ENCODE results near the gene FAM204A. TPM values are rescaled to one million over a fixed set of nuclear protein-coding genes. Genes with fewer than 3 reads are reported as not detected.

The FAM204A gene
- 27.3 and 34.2 TPM in 2 replicates for total RNA-seq (2014; rRNA removed)
- percentile 77 among the genes with signal in this experiment for Bru-seq, nascent RNA
- percentile 70 among the genes with signal in this experiment for BruChase-seq, experiment 1, labeled RNA remaining after a 6-hour chase
- percentile 78 among the genes with signal in this experiment for BruChase-seq, experiment 2, labeled RNA remaining after a 2-hour chase
- long read RNA-seq, full-length matches to known transcripts = 24 of 45 reads
- long read RNA-seq, partial matches to known transcripts = 9 of 45 reads
- long read RNA-seq, other reads (novel, unspliced or antisense) = 12 of 45 reads

- Histone ChIP-seq H3K9ac (ENCODE audit: low read length) (peak within 1 kb of the TSS; percentile 86), H3K27me3 (ENCODE audit: low read length) (0 out of 2 replicates have a peak, but pooled peaks cover 3% of the 10 kb centered on the region), H2AFZ (ENCODE audit: low read length) (peak within 1 kb of the TSS; percentile 92), H3F3A (ENCODE audit: low read length, unreplicated experiment) (no peaks in the 10 kb centered on the region), H3K4me2 (ENCODE audit: low read length) (peak within 1 kb of the TSS; percentile 85), H3K9me2 (replicated peaks; ENCODE audit: low read length) (no peaks in the 10 kb centered on the region), H3K36me3 (ENCODE audit: low read depth, low read length) (no peaks in the 10 kb centered on the region), H3K9me3 (ENCODE audit: low read length) (no peaks in the 10 kb centered on the region), H3K79me2 (ENCODE audit: low read length) (peaks cover 41% of the 10 kb centered on the region), H3K4me1 (ENCODE audit: insufficient read depth, low read length) (peaks cover 16% of the 10 kb centered on the region; the same call in 1 of the 2 replicates), H3K27ac (ENCODE audit: low read length) (no peak within 1 kb of the TSS), H3K4me3 (ENCODE audit: low read length) (peak within 1 kb of the TSS; percentile 86), H4K20me1 (ENCODE audit: low read length) (no peaks in the 10 kb centered on the region)
- POLR2A ChIA-PET (ENCODE audit: unreplicated experiment) = no interaction called here
- no peak for TF ChIP-seq EZH2 (IDR thresholded peaks at IDR 0.05; ENCODE audit: low read length, unreplicated experiment)
- TF ChIP-seq EZH2phosphoT487 (IDR thresholded peaks at IDR 0.05; ENCODE audit: borderline replicate concordance, low read length) = no peak
- no peak for TF ChIP-seq CTCF (conservative IDR thresholded peaks at IDR 0.05; ENCODE audit: low read depth, low read length)
- CTCF ChIA-PET = no interaction called here
- intact Hi-C loops (cut with micrococcal nuclease) = loop anchor here (5.0 kb wide), 2 partner anchors 40 to 885 kb away; no protein-coding TSS in a partner anchor
- BruUV-seq (replicated peaks) = no TSS peak
- DNase-seq (peak; percentile 88), ATAC-seq (peak; percentile 98)
Observed at GRCh38 chr10:118341791-118342637, at the start of gene FAM204A. TSS of gene FAM204A (minus strand) at chr10:118342324. CDS start at chr10:118336415, 5,909 bp downstream.

- POLR2A ChIA-PET (ENCODE audit: unreplicated experiment) = no interaction called here
- no peak for TF ChIP-seq EZH2phosphoT487 (IDR thresholded peaks at IDR 0.05; ENCODE audit: borderline replicate concordance, low read length)
- no peak for TF ChIP-seq EZH2 (IDR thresholded peaks at IDR 0.05; ENCODE audit: low read length, unreplicated experiment)
- no peak for TF ChIP-seq CTCF (conservative IDR thresholded peaks at IDR 0.05; ENCODE audit: low read depth, low read length)
- no peak overlapping the region for H3K9ac ChIP-seq (ENCODE audit: low read length)
- H3K27ac ChIP-seq (ENCODE audit: low read length) = no peak overlapping the region
- peaks cover 73% of the 10 kb centered on the region for H3K27me3 ChIP-seq (ENCODE audit: low read length)
- BruUV-seq (replicated peaks) = no TSS peak
- no peaks in the 10 kb centered on the region for H3K9me3 ChIP-seq (ENCODE audit: low read length)
- H3K4me3 ChIP-seq (ENCODE audit: low read length) = no peak overlapping the region
- H3K9me2 ChIP-seq (replicated peaks; ENCODE audit: low read length) = no peaks in the 10 kb centered on the region
- intact Hi-C loops (cut with micrococcal nuclease) = no loop called here
- H3K4me2 ChIP-seq (ENCODE audit: low read length) = no peak overlapping the region
- CTCF ChIA-PET = no interaction called here
- no peaks in the 10 kb centered on the region for H3K79me2 ChIP-seq (ENCODE audit: low read length)
- no peak for ATAC-seq
- DNase-seq = no peak
- H2AFZ ChIP-seq (ENCODE audit: low read length) = no peak overlapping the region
- H4K20me1 ChIP-seq (ENCODE audit: low read length) = no peaks in the 10 kb centered on the region
- no peaks in the 10 kb centered on the region for H3K36me3 ChIP-seq (ENCODE audit: low read depth, low read length)
- no peaks in the 10 kb centered on the region for H3K4me1 ChIP-seq (ENCODE audit: insufficient read depth, low read length)
- no peaks in the 10 kb centered on the region for H3F3A ChIP-seq (ENCODE audit: low read length, unreplicated experiment)
Observed at GRCh38 chr10:118383699-118384098, 41.6 kb upstream of the FAM204A start.
